Fibroblast of mammary gland (primary cell): ENCODE measurements around the gene DMGDH.
A peak's percentile ranks its signal among the peaks of the same experiment; 100 is the strongest.

Experiments used
- DNase-seq: peaks from one replicate; pipeline ENCODE4 v3.0.0-alpha.2; 2010; ENCODE audit warnings: low read depth
- H3K4me3 ChIP-seq: 2 replicates; pipeline ENCODE4 v1.5.1; 2011; ENCODE audit warnings: low read depth, mild to moderate bottlenecking, low read length, moderate library complexity; ENCODE audit not compliant: control insufficient read depth
- TF ChIP-seq, protein P1 (sequence below): conservative IDR thresholded peaks from 2 replicates; pipeline ENCODE4 v1.5.1; 2011; ENCODE audit warnings: low read depth, low read length, inconsistent platforms; ENCODE audit not compliant: control insufficient read depth, insufficient read depth

The DMGDH gene

GRCh38 chr5:79023348-79023747, 46.1 kb downstream of the DMGDH start:
- no peak for DNase-seq
- no peak overlapping the region for H3K4me3 ChIP-seq
- TF ChIP-seq, protein P1, sequence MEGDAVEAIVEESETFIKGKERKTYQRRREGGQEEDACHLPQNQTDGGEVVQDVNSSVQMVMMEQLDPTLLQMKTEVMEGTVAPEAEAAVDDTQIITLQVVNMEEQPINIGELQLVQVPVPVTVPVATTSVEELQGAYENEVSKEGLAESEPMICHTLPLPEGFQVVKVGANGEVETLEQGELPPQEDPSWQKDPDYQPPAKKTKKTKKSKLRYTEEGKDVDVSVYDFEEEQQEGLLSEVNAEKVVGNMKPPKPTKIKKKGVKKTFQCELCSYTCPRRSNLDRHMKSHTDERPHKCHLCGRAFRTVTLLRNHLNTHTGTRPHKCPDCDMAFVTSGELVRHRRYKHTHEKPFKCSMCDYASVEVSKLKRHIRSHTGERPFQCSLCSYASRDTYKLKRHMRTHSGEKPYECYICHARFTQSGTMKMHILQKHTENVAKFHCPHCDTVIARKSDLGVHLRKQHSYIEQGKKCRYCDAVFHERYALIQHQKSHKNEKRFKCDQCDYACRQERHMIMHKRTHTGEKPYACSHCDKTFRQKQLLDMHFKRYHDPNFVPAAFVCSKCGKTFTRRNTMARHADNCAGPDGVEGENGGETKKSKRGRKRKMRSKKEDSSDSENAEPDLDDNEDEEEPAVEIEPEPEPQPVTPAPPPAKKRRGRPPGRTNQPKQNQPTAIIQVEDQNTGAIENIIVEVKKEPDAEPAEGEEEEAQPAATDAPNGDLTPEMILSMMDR: no peak

GRCh38 chr5:79022771-79023170, 46.7 kb downstream of the DMGDH start:
- H3K4me3 ChIP-seq: no peak overlapping the region
- TF ChIP-seq, protein P1: no peak

DNA sequence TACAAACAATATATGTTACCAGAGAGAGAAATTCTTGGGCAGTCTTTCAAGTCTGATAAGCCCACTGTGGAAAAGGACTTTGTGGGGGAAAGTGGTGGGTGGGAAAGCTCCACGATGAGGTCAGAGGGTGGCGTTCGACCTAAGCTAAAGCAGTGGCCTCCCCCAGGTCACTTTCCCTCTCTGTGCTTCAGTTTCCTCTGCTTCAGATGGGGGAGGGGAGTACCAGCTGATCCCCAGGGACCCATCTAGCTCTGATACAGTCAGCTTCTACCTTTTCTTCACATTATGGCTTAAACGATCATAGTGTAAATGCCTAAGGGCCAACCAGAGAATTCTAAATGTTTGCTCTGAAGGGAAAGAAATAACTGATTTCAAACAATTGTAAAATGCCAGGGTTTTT, 47.7 kb downstream of the DMGDH start:
- no peak overlapping the region for H3K4me3 ChIP-seq
- TF ChIP-seq, protein P1: no peak
- no peak for DNase-seq

More at GRCh38 chr5:79022771-79023170, 46.7 kb downstream of the DMGDH start:
- DNase-seq: no peak

- no peak overlapping the region for H3K4me3 ChIP-seq
- DNase-seq: peak; percentile 70
- TF ChIP-seq, protein P1: peak; percentile 92
Measured at GRCh38 chr5:79020861-79021561, 48.5 kb downstream of the DMGDH start.

- TF ChIP-seq, protein P1: no peak
- no peak for DNase-seq
- H3K4me3 ChIP-seq: no peak overlapping the region
Measured at GRCh38 chr5:79014631-79015030, 54.8 kb downstream of the DMGDH start.

- DNase-seq: no peak
- TF ChIP-seq, protein P1: no peak
- no peak overlapping the region for H3K4me3 ChIP-seq
Measured at GRCh38 chr5:79011869-79012268, 57.6 kb downstream of the DMGDH start.

GRCh38 chr5:79011219-79011836, 58.1 kb downstream of the DMGDH start:
- DNase-seq: peak; percentile 74
- no peak overlapping the region for H3K4me3 ChIP-seq
- TF ChIP-seq, protein P1: peak; percentile 35
